NCI-H524 treated with DMSO at 0.1 percent for 48 hours (cell line): ENCODE measurements around the gene CCDC167.
"Not testable (repeated sequence)": the region's sequence is repeated elsewhere in the genome, so short reads cannot be mapped to it uniquely, and the experiment has no call there.

Source experiments
- DNase-seq: peaks from one replicate; lab custom pipeline; 2025; lab: John Stamatoyannopoulos, UW

Gene CCDC167

GRCh38 chr6:37511201-37511600 lies 11.5 kb upstream of the CCDC167 start:
- no peak for DNase-seq

- no peak for DNase-seq
Observed at GRCh38 chr6:37507690-37508421, 8.2 kb upstream of the CCDC167 start.

- DNase-seq: no peak
Observed at GRCh38 chr6:37507077-37507476, 7.4 kb upstream of the CCDC167 start.

GRCh38 chr6:37506479-37506878 lies 6.8 kb upstream of the CCDC167 start:
- DNase-seq: no peak

- no peak for DNase-seq
Observed at GRCh38 chr6:37504024-37504423, 4.3 kb upstream of the CCDC167 start.

- peak; percentile 62 for DNase-seq
Observed at GRCh38 chr6:37503309-37503965, 3.7 kb upstream of the CCDC167 start.

- DNase-seq: no peak
Observed at GRCh38 chr6:37502703-37503291, 3.1 kb upstream of the CCDC167 start.

GRCh38 chr6:37501632-37502491 lies 2.2 kb upstream of the CCDC167 start:
- DNase-seq: no peak

GRCh38 chr6:37500904-37501303 lies 1.2 kb upstream of the CCDC167 start:
- DNase-seq: not testable (repeated sequence)

- DNase-seq: no peak
Observed at GRCh38 chr6:37500294-37500608, 558 bp upstream of the CCDC167 start.

- DNase-seq: no peak
Observed at GRCh38 chr6:37496951-37497885, 2.5 kb downstream of the CCDC167 start.

GRCh38 chr6:37495244-37495934 lies 4.3 kb downstream of the CCDC167 start:
- no peak for DNase-seq

- no peak for DNase-seq
Observed at GRCh38 chr6:37493661-37493995, 6.1 kb downstream of the CCDC167 start.

GRCh38 chr6:37492991-37493660 lies 6.6 kb downstream of the CCDC167 start:
- DNase-seq: peak; percentile 39

- DNase-seq: peak; percentile 32
Observed at GRCh38 chr6:37492236-37492972, 7.3 kb downstream of the CCDC167 start.

- DNase-seq: no peak
Observed at GRCh38 chr6:37491830-37492208, 7.9 kb downstream of the CCDC167 start.

GRCh38 chr6:37491171-37491829 lies 8.4 kb downstream of the CCDC167 start:
- no peak for DNase-seq

- no peak for DNase-seq
Observed at GRCh38 chr6:37490536-37491170, 9.0 kb downstream of the CCDC167 start.
